ENCODE data around the gene SMTNL2. TPM values are rescaled to one million over a fixed set of nuclear protein-coding genes. Genes with fewer than 3 reads are reported as not detected.

SMTNL2 gene
- total and polyA plus RNA-seq, 2 donors: 0.57 to 1.6 TPM

GRCh38 chr17:4539025-4539424 lies 45.3 kb upstream of the SMTNL2 start:
- DNase-seq (ENCODE audit: low read depth in 6 of 9, low spot score in 9 of 9): no peak
- Histone ChIP-seq H3K36me3 (ENCODE audit: control insufficient read depth in 2 of 2, insufficient read depth in 2 of 2, low read length in 1 of 2) (peaks cover 50 to 58% of the 10 kb centered on the region in 2 donors), H3K27ac (ENCODE audit: low read depth in 1 of 2, low read length in 1 of 2) (no peak overlapping the region)

DNA sequence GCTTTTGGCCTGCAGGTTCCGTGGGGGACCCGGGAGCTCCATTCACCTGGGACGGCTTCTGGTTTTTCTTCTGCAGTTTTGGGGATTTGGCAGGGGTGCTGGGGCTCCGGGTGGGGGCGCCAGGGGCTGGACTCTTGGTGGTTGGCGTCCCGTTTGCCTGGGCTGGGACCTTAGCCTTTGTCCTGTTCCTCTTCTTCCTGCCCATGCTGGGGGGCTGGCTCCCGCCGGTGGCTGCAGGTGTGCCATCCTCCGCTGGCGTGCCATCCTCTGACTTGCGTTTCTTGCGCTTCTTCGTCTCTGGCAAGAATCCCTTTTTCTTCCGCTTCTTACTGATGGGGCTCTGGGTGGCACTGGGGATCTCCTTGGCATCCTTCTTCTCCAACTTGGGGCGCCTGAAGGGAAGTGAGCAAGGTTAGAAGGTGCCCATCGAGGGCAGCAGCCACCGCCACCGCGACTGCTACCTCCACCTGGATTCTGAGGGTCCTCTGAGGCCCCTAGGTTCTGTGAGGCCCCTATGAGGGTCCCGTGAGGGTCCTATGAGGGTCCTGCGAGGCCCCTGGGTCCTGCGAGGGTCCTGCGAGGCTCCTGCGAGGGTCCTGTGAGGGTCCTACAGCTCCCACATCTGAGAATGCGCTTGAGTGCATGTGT lies 44.6 kb upstream of the SMTNL2 start:
- Histone ChIP-seq H3K27ac (ENCODE audit: low read depth in 1 of 2, low read length in 1 of 2) (no peak overlapping the region), H3K4me3 (ENCODE audit: low read length in 2 of 2) (no peak overlapping the region), H3K4me1 (ENCODE audit: control insufficient read depth in 2 of 2, insufficient read depth in 2 of 2, low read length in 2 of 2) (peaks cover 0 to 7% of the 10 kb centered on the region in 2 donors), H3K36me3 (ENCODE audit: control insufficient read depth in 2 of 2, insufficient read depth in 2 of 2, low read length in 1 of 2) (peaks cover 57 to 62% of the 10 kb centered on the region in 2 donors), H3K27me3 (ENCODE audit: control insufficient read depth in 2 of 2, insufficient read depth in 1 of 2, low read length in 1 of 2) (no peaks in the 10 kb centered on the region), H3K9me3 (ENCODE audit: control insufficient read depth in 2 of 2, insufficient read depth in 1 of 2, low read length in 1 of 2) (peaks cover 1 to 6% of the 10 kb centered on the region in 2 donors)
- no peak for DNase-seq (ENCODE audit: low read depth in 6 of 9, low spot score in 9 of 9)
- WGBS: 95% methylated on average over 26 of the region's 26 CpGs

More at GRCh38 chr17:4539025-4539424, 45.3 kb upstream of the SMTNL2 start:
- Histone ChIP-seq H3K9me3 (ENCODE audit: control insufficient read depth in 2 of 2, insufficient read depth in 1 of 2, low read length in 1 of 2) (peaks cover 1 to 6% of the 10 kb centered on the region in 2 donors), H3K4me3 (ENCODE audit: low read length in 2 of 2) (no peak overlapping the region), H3K27me3 (ENCODE audit: control insufficient read depth in 2 of 2, insufficient read depth in 1 of 2, low read length in 1 of 2) (no peaks in the 10 kb centered on the region), H3K4me1 (ENCODE audit: control insufficient read depth in 2 of 2, insufficient read depth in 2 of 2, low read length in 2 of 2) (peaks cover 0 to 7% of the 10 kb centered on the region in 2 donors)
- 96% methylated on average over 8 of the region's 8 CpGs for WGBS

DNA sequence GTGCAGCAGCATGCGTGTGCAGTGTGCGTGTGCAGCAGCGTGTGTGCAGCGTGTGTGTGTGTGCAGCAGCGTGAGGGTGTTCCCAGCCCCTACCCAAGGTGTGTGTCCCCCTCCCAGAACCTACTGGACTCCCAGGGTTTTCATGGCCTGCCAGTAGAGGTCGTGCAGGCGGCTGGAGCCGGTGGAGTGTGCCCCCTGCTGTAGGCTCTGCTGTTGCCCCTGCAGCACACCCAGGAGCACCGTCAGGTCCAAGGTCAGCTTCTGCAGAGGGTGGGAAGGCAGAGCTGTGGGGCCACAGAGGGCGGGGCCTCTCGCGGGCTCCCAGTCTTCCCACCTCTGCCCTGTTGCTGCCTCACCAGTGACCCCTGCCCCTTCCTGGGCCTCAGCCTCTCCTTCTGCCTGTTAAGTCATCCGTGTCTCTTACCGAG lies 44.1 kb upstream of the SMTNL2 start:
- no peaks in the 10 kb centered on the region for H3K27me3 ChIP-seq (ENCODE audit: control insufficient read depth in 2 of 2, insufficient read depth in 1 of 2, low read length in 1 of 2)
- H3K4me1 ChIP-seq (ENCODE audit: control insufficient read depth in 2 of 2, insufficient read depth in 2 of 2, low read length in 2 of 2): peaks cover 0 to 7% of the 10 kb centered on the region in 2 donors
- no peak overlapping the region for H3K27ac ChIP-seq (ENCODE audit: low read depth in 1 of 2, low read length in 1 of 2)
- 87% methylated on average over 14 of the region's 14 CpGs for WGBS
- peaks cover 1 to 6% of the 10 kb centered on the region in 2 donors for H3K9me3 ChIP-seq (ENCODE audit: control insufficient read depth in 2 of 2, insufficient read depth in 1 of 2, low read length in 1 of 2)
- DNase-seq (ENCODE audit: low read depth in 6 of 9, low spot score in 9 of 9): no peak
- H3K36me3 ChIP-seq (ENCODE audit: control insufficient read depth in 2 of 2, insufficient read depth in 2 of 2, low read length in 1 of 2): peaks cover 62 to 63% of the 10 kb centered on the region in 2 donors
- no peak overlapping the region for H3K4me3 ChIP-seq (ENCODE audit: low read length in 2 of 2)

DNA sequence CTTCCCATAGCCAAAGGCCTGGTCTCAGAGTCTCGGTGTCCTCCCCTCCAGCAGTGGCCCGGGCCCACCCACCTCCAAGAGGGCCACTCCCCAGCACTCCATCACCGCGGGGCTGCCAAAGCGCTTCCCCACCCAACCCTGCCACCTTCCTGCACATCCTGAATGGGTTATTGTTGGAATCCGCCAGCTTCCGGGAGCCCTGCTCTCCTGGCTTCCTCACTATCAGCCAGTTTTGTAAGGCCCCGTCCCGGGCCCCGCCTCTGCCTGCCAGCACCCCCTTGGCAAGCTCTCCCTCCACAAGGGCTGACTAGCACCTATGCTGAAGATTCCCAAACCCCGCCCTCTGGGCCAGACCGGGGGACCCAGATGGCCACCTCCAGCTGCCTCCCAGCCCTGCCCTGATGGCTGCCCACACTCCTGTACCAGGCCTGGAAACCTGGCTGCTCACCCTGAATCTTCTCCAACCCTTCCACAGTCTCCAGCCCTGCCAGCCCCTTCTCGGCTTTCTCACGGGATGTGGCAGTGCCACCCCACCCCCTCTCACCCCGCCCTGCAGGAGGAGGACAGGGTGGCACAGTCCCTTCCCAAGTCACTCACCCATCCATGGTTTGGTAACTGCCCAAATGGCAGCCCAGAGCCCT lies 43.5 kb upstream of the SMTNL2 start:
- WGBS: 88% methylated on average over 15 of the region's 15 CpGs
- DNase-seq (ENCODE audit: low read depth in 6 of 9, low spot score in 9 of 9): no peak
- peaks cover 0 to 7% of the 10 kb centered on the region in 2 donors for H3K4me1 ChIP-seq (ENCODE audit: control insufficient read depth in 2 of 2, insufficient read depth in 2 of 2, low read length in 2 of 2)
- peaks cover 1 to 6% of the 10 kb centered on the region in 2 donors for H3K9me3 ChIP-seq (ENCODE audit: control insufficient read depth in 2 of 2, insufficient read depth in 1 of 2, low read length in 1 of 2)
- H3K27me3 ChIP-seq (ENCODE audit: control insufficient read depth in 2 of 2, insufficient read depth in 1 of 2, low read length in 1 of 2): no peaks in the 10 kb centered on the region
- no peak overlapping the region for H3K4me3 ChIP-seq (ENCODE audit: low read length in 2 of 2)
- H3K27ac ChIP-seq (ENCODE audit: low read depth in 1 of 2, low read length in 1 of 2): no peak overlapping the region
- peaks cover 68% of the 10 kb centered on the region in 2 donors for H3K36me3 ChIP-seq (ENCODE audit: control insufficient read depth in 2 of 2, insufficient read depth in 2 of 2, low read length in 1 of 2)

DNA sequence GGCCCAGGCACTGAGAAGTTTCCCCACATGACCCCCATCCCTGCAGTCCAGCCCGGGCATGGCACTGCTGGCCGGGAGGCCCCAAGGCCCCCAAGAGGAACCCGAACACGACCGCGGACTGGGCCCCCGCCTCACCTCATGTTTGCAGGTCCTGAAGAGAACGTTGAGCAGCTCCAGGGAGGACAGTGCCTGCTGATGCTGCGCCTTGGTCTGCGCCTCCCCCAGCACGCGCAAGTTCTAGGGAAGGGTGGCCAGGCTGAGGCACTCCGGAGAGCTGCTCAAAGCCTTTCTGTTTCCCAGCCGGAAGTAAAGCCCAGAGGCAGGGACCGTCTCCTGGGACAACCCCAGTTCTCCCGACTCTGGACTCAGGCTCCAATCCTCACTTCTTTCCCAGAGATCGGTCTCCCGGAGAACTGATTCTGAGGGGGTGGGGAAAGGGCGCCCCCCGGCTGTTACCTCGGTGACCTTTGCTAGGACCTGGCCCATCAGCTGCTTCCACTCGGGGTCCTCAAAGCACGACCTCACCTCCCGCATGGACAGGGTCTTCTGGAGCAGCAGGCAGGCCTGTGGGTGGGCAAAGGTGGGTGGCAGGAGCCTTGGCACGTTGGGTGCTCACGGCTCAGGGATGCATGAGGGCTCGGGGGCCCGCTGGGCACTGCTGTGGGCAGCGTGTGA lies 42.9 kb upstream of the SMTNL2 start:
- Histone ChIP-seq H3K27ac (ENCODE audit: low read depth in 1 of 2, low read length in 1 of 2) (no peak overlapping the region), H3K4me1 (ENCODE audit: control insufficient read depth in 2 of 2, insufficient read depth in 2 of 2, low read length in 2 of 2) (peaks cover 0 to 7% of the 10 kb centered on the region in 2 donors), H3K36me3 (ENCODE audit: control insufficient read depth in 2 of 2, insufficient read depth in 2 of 2, low read length in 1 of 2) (peaks cover 68 to 71% of the 10 kb centered on the region in 2 donors), H3K9me3 (ENCODE audit: control insufficient read depth in 2 of 2, insufficient read depth in 1 of 2, low read length in 1 of 2) (peaks cover 1 to 6% of the 10 kb centered on the region in 2 donors), H3K27me3 (ENCODE audit: control insufficient read depth in 2 of 2, insufficient read depth in 1 of 2, low read length in 1 of 2) (no peaks in the 10 kb centered on the region), H3K4me3 (ENCODE audit: low read length in 2 of 2) (no peak overlapping the region)
- WGBS: 94% methylated on average over 29 of the region's 29 CpGs
- no peak for DNase-seq (ENCODE audit: low read depth in 6 of 9, low spot score in 9 of 9)

GRCh38 chr17:4542003-4542725 lies 42.2 kb upstream of the SMTNL2 start:
- H3K27ac ChIP-seq (ENCODE audit: low read depth in 1 of 2, low read length in 1 of 2): no peak overlapping the region
- H3K9me3 ChIP-seq (ENCODE audit: control insufficient read depth in 2 of 2, insufficient read depth in 1 of 2, low read length in 1 of 2): peaks cover 1 to 6% of the 10 kb centered on the region in 2 donors
- 96% methylated on average over 14 of the region's 14 CpGs for WGBS
- no peaks in the 10 kb centered on the region for H3K27me3 ChIP-seq (ENCODE audit: control insufficient read depth in 2 of 2, insufficient read depth in 1 of 2, low read length in 1 of 2)
- DNase-seq (ENCODE audit: low read depth in 6 of 9, low spot score in 9 of 9): no peak
- H3K36me3 ChIP-seq (ENCODE audit: control insufficient read depth in 2 of 2, insufficient read depth in 2 of 2, low read length in 1 of 2): peaks cover 72 to 75% of the 10 kb centered on the region in 2 donors
- no peak overlapping the region for H3K4me3 ChIP-seq (ENCODE audit: low read length in 2 of 2)
- H3K4me1 ChIP-seq (ENCODE audit: control insufficient read depth in 2 of 2, insufficient read depth in 2 of 2, low read length in 2 of 2): peaks cover 0 to under 1% of the 10 kb centered on the region in 2 donors

DNA sequence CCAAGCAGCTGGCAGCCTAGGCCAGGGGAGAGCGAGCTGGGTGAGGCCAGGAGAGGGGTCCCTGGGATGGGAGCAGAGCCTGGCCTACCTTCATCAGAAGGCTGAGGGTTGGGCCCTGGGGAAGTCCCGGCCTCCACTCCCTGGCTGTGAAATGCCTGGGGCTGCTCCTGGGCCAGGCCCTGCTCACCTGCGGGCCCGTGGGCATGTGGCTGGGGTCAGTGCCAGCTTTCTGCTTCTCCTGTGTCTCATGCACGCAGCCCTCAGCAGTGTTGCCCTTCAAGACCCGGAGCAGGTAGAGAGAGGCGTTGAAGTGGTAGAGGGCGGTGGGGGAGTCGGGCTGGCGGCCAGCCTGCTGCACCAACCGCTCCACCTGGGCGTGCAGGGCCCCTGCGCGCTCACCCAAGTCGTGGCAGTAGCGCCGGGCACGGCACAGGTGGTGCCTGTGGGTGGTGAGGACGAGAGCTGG lies 41.6 kb upstream of the SMTNL2 start:
- Histone ChIP-seq H3K9me3 (ENCODE audit: control insufficient read depth in 2 of 2, insufficient read depth in 1 of 2, low read length in 1 of 2) (peaks cover 1 to 6% of the 10 kb centered on the region in 2 donors), H3K36me3 (ENCODE audit: control insufficient read depth in 2 of 2, insufficient read depth in 2 of 2, low read length in 1 of 2) (peaks cover 74 to 77% of the 10 kb centered on the region in 2 donors), H3K27me3 (ENCODE audit: control insufficient read depth in 2 of 2, insufficient read depth in 1 of 2, low read length in 1 of 2) (no peaks in the 10 kb centered on the region), H3K4me3 (ENCODE audit: low read length in 2 of 2) (no peak overlapping the region), H3K4me1 (ENCODE audit: control insufficient read depth in 2 of 2, insufficient read depth in 2 of 2, low read length in 2 of 2) (no peaks in the 10 kb centered on the region), H3K27ac (ENCODE audit: low read depth in 1 of 2, low read length in 1 of 2) (no peak overlapping the region)
- WGBS: 98% methylated on average over 19 of the region's 19 CpGs
- DNase-seq (ENCODE audit: low read depth in 6 of 9, low spot score in 9 of 9): no peak

- DNase-seq (ENCODE audit: low read depth in 6 of 9, low spot score in 9 of 9): no peak
- WGBS: 97% methylated on average over 19 of the region's 19 CpGs
- no peaks in the 10 kb centered on the region for H3K4me1 ChIP-seq (ENCODE audit: control insufficient read depth in 2 of 2, insufficient read depth in 2 of 2, low read length in 2 of 2)
Measured at GRCh38 chr17:4543557-4544026, 40.7 kb upstream of the SMTNL2 start.

More at GRCh38 chr17:4543557-4544026, 40.7 kb upstream of the SMTNL2 start:
- Histone ChIP-seq H3K27me3 (ENCODE audit: control insufficient read depth in 2 of 2, insufficient read depth in 1 of 2, low read length in 1 of 2) (no peaks in the 10 kb centered on the region), H3K9me3 (ENCODE audit: control insufficient read depth in 2 of 2, insufficient read depth in 1 of 2, low read length in 1 of 2) (peaks cover 1 to 6% of the 10 kb centered on the region in 2 donors), H3K27ac (ENCODE audit: low read depth in 1 of 2, low read length in 1 of 2) (no peak overlapping the region), H3K36me3 (ENCODE audit: control insufficient read depth in 2 of 2, insufficient read depth in 2 of 2, low read length in 1 of 2) (peaks cover 77 to 80% of the 10 kb centered on the region in 2 donors), H3K4me3 (ENCODE audit: low read length in 2 of 2) (no peak overlapping the region)

Data from thymus (tissue), 11 donors.